MM.1S (cell line): ENCODE results near the gene PDE3B.

Experiments
- EZH2phosphoT487 ChIP-seq: fragments of 300-600 bp; sonication (generic); IDR thresholded peaks from 2 replicates; pipeline ENCODE4 v1.6.1; 2018; ENCODE audit warnings: antibody characterized with exemption, low read length
- TF ChIP-seq, protein P1 (sequence below): fragments of 300-600 bp; sonication (generic); IDR thresholded peaks from 2 replicates; pipeline ENCODE4 v1.5.1; 2016; ENCODE audit warnings: antibody characterized with exemption, low read length, mixed read lengths

DNA sequence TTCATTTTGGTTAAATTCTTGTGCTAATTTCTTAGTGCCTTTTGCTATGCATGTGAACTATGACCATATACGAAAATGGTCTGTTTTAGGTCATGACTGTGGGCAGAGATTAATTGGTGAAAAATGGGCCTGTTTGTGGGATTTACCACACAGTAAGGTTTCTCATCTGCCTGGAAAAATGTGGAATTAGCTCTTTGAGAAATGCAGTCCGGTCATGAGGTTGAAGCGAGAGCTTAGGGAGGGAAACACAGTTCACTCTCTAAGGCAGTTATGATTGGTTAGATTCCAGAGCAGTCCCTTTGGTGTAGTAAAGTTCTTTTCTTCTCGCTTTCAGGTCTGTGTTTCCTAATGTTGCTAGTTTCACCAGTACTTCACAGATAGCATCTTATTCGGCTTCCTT, 1.2 kb upstream of the PDE3B start:
- TF ChIP-seq, protein P1, sequence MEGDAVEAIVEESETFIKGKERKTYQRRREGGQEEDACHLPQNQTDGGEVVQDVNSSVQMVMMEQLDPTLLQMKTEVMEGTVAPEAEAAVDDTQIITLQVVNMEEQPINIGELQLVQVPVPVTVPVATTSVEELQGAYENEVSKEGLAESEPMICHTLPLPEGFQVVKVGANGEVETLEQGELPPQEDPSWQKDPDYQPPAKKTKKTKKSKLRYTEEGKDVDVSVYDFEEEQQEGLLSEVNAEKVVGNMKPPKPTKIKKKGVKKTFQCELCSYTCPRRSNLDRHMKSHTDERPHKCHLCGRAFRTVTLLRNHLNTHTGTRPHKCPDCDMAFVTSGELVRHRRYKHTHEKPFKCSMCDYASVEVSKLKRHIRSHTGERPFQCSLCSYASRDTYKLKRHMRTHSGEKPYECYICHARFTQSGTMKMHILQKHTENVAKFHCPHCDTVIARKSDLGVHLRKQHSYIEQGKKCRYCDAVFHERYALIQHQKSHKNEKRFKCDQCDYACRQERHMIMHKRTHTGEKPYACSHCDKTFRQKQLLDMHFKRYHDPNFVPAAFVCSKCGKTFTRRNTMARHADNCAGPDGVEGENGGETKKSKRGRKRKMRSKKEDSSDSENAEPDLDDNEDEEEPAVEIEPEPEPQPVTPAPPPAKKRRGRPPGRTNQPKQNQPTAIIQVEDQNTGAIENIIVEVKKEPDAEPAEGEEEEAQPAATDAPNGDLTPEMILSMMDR, result no peak
- TF ChIP-seq EZH2phosphoT487, result no peak
